ENCODE results near the gene PREX1. TPM values are rescaled to one million over a fixed set of nuclear protein-coding genes. Genes with fewer than 3 reads are reported as not detected.

PREX1 gene
- total RNA-seq, 4 donors from 2014 or later = 9.9 to 150 (median 18.4) TPM

DNA sequence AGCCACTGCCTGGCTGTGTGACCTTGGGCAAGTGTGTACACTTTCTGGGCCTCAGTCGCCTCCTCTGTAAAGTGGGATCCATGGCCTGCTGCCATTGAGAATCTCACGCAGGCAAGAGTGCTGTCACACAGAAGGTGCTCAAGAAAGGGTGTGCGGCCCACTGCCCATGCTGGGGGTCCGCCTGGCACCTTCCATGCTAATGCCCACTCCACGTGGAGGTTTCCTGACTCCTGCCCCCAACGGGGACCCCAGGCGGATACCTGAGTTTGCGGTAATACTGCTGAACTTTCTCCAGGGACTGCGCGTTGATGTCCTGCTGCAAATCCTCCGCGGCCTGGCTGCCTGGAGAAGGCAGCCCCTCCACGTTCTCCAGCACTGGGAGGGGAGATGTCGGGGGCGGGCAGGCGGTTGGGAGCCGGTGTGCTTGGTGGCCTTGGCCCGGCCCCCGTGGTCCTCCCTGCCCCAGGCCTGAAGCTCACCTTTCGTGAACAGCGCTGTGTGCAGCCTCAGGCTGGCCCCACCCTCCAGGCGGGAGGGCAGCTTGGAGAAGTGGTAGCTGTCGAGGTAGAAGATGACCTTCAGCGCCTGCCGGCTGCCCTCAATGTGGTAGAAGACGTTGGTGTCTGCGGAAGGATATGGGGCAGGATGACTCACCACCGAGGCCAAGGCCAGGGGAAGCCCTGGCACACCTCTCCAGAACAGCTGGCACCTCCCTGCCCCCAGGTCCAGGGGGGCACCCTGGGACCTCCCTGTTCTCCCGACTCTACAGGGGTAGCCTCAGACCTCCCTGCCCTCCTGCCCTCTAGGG lies 195.6 kb downstream of the PREX1 start:
- no peak overlapping the region for H3K27ac ChIP-seq
- H3K4me3 ChIP-seq = no peak overlapping the region
- no peak for TF ChIP-seq POLR2A (IDR thresholded peaks at IDR 0.05)
- TF ChIP-seq, protein P1, sequence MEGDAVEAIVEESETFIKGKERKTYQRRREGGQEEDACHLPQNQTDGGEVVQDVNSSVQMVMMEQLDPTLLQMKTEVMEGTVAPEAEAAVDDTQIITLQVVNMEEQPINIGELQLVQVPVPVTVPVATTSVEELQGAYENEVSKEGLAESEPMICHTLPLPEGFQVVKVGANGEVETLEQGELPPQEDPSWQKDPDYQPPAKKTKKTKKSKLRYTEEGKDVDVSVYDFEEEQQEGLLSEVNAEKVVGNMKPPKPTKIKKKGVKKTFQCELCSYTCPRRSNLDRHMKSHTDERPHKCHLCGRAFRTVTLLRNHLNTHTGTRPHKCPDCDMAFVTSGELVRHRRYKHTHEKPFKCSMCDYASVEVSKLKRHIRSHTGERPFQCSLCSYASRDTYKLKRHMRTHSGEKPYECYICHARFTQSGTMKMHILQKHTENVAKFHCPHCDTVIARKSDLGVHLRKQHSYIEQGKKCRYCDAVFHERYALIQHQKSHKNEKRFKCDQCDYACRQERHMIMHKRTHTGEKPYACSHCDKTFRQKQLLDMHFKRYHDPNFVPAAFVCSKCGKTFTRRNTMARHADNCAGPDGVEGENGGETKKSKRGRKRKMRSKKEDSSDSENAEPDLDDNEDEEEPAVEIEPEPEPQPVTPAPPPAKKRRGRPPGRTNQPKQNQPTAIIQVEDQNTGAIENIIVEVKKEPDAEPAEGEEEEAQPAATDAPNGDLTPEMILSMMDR (IDR thresholded peaks at IDR 0.05) = no peak
- H3K27me3 ChIP-seq = no peaks in the 10 kb centered on the region
- DNase-seq = peak in 1 of 3 donors; percentile 32
- H3K4me1 ChIP-seq = no peaks in the 10 kb centered on the region
- peaks cover 0 to 28% (median 0%) of the 10 kb centered on the region in 3 donors for H3K36me3 ChIP-seq
- no peaks in the 10 kb centered on the region for H3K9me3 ChIP-seq

DNA sequence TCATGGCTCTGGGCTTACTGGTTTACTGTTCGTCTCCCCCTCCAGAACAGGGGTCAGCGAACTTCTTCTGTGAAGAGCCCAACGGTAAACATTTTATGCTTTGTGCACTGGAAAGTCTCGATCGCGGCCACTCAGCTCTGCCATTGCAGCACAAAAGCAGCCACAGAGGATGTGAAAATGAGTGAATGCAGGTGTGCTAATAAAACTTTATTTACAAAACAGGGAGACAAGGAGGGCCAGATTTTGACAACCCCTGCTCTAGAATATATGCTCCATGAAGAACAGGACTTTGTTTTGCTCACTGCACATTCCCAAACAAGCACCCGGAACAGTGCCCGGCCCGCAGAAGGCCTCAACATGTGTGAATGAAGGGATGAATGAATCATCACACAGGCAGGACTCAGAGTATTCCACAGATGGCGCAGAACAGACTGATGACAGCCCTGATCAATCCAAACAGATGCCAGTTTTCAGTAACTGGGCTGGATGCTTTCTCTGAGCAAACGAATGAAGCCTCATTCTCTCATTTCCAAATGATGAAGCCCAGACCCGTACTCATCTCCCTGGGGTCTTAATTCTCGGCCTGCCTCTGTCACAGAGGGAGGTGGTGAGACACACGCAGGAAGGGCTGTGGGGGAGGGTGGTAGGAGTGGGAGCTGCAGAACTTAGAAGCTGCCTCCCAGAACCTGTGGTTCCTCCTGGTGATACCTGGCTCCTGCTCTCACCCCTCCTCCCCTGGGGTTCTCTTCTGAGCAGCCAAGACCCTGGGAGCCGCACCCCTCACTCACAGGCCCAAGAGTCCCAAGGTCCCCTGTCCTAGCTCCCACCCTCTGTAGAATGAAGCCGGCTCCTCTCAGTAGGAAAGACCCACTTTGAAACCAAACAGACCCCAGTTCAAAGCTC lies 196.4 kb downstream of the PREX1 start:
- Histone ChIP-seq H3K9me3 (no peaks in the 10 kb centered on the region), H3K36me3 (peaks cover 0 to 27% (median 0%) of the 10 kb centered on the region in 3 donors), H3K4me1 (no peaks in the 10 kb centered on the region), H3K27me3 (no peaks in the 10 kb centered on the region), H3K4me3 (no peak overlapping the region), H3K27ac (no peak overlapping the region)
- TF ChIP-seq POLR2A (IDR thresholded peaks at IDR 0.05) = no peak
- TF ChIP-seq, protein P1 (IDR thresholded peaks at IDR 0.05) = no peak
- peak in 1 of 3 donors; percentile 26 for DNase-seq

DNA sequence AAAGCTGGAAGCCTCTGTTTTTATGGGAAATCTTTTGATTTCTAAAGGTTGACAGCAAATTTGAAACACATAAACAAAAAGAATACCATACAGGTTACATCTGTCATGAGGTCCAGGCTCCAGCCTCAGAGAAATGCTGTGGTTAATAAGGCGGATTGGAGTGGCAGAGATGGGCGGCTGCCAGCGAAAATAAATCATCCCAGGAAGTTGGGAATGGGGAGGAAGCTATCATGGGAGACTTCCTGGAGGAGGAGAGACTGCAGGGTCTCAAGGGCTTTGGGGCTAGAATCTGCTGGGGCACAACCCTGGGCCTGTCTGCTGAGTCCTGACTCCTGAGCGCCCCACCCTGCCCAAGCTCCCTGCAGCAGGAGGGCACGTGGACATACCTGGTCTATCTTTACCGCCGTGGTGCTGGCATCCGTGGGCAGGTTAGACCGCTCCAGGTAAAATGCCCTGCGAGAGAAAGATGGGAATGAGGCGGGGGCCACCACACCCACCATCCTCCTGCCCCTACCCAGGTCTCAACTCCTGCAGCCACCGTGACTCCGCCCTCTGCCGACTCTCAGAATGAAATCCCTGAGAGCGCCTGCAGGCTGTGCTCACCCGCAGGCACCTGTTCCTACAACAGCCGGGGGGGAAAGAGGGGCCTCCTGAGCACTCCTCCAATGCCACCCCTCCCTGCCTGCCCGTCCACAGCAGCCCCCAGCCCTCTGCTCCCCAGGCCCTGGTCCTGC lies 197.3 kb downstream of the PREX1 start:
- Histone ChIP-seq H3K9me3 (no peaks in the 10 kb centered on the region), H3K4me1 (no peaks in the 10 kb centered on the region), H3K27me3 (no peaks in the 10 kb centered on the region), H3K4me3 (no peak overlapping the region), H3K36me3 (peaks cover 0 to 30% (median 0%) of the 10 kb centered on the region in 3 donors), H3K27ac (no peak overlapping the region)
- TF ChIP-seq, protein P1 (IDR thresholded peaks at IDR 0.05) = no peak
- TF ChIP-seq POLR2A (IDR thresholded peaks at IDR 0.05) = no peak
- peak in 1 of 3 donors; percentile 26 for DNase-seq

DNA sequence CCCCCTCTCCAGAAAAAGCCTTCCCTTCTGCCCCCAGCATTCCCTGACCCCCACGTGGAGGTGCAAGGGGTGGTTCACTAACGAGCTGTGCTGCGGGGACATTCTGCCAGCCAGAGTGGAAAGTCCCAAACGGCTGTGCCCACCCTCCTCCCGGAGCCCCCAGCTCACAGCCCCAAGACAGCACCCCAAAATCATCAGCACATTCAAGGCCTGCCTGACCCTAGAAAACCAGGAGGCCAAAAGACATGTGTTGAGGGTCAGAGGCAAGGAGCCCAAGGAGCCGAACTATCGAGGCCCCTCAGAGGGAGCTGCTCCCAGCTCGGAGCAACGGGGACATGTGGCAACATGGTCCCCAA lies 197.9 kb downstream of the PREX1 start:
- H3K36me3 ChIP-seq = peaks cover 0 to 34% (median 0%) of the 10 kb centered on the region in 3 donors
- TF ChIP-seq POLR2A (IDR thresholded peaks at IDR 0.05) = no peak
- TF ChIP-seq, protein P1 (IDR thresholded peaks at IDR 0.05) = no peak
- no peaks in the 10 kb centered on the region for H3K27me3 ChIP-seq
- H3K27ac ChIP-seq = no peak overlapping the region
- DNase-seq = peak in 1 of 3 donors; percentile 18
- H3K4me3 ChIP-seq = no peak overlapping the region
- H3K9me3 ChIP-seq = no peaks in the 10 kb centered on the region
- no peaks in the 10 kb centered on the region for H3K4me1 ChIP-seq
